Activated effector memory CD4-positive, alpha-beta T cell treated with anti-CD3 and anti-CD28 coated beads, Interleukin-2, amount 50 U/mL, for 16 hours (primary cell): ENCODE measurements around the gene DNMT3A.

ENCODE experiments used
- DNase-seq: peaks from one replicate; pipeline ENCODE4 v3.0.0-alpha.2; 2020

Gene DNMT3A

DNA sequence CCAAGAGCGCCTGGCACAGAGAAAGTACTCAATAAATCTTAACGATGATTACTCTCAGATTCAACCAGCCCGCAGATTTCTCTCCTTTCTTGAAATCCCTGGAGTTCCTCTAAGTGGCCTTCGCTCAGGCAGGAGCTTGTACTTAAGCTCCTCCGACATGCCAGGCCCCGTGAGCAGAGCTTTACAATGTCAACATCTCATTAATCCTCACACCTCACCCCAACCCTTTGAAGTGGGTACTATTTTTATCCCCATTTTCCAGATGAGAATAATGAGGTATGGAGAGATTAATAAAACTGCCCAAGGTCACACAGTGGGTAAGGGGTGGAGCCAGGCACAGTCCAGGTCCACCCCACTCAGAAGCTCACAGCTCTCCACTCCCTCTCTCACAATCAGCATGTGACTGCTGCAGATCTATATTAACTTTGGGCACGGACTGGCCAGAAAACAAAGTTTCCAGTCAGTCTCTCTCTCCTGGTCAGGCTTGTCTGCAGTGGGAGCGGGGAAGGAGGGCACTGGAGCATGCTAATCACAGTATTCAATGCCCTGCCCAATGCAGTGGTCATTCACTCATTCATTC is 18.0 kb downstream of the DNMT3A start:
- no peak for DNase-seq

DNA sequence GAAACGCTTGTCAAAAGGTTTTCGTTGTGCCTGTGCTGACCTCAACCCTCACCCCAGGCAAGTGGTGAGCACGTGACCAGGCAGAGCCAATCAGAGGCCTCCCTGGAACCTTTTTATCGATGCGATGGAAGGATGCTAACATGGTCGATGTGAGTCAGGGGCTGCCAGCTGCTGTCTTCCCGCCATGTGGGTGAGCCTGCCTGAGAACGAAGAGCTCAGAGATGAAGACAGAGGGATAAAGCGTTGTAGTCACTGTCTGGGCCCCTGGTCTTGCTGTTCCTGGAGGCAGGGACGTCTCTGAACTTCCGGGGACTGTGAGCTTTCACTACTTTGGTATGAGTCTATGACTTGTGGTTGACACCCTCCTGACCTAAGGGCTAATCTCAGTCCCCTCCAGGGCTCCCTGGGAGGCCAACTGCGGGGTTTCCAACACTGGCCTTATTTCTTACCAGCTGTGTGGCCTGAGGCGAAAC is 18.6 kb downstream of the DNMT3A start:
- peak; percentile 86 for DNase-seq

DNA sequence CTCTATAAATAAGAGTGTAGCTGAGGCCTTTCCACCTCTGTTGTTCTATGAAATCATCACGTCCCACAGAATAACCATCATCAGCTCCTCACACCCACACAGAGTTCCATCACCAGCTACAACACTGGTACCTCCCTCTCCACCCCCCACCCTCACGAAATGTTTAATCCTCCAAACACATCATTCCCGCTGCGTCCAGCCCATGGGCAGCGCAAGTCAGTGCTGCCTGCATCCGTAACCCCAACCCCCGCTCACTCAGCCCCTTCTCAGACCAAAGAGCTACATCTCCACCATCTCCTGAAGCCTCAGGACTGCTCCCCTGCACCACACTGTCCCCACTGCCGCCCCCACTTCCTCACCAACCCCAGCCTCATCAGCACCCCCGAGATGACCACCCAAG is 19.4 kb downstream of the DNMT3A start:
- no peak for DNase-seq

DNA sequence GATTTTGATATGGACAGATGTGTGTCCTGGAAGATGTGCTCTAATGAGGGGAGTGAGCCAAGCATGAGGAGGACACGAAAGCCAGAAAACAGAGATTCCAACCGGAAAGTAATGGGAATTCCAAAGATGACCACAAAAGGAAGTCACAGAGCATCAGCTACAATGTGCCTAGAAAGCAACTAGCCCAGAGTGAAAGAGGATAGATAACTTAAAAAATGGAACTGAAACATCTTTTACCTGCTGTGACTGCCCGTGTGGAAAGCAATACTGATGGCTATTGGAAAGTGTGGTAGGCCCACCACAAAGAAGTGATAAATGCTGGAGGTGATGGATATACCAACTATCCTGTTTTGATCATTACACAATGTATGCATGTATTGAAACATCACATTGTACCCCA is 21.6 kb downstream of the DNMT3A start:
- no peak for DNase-seq

DNA sequence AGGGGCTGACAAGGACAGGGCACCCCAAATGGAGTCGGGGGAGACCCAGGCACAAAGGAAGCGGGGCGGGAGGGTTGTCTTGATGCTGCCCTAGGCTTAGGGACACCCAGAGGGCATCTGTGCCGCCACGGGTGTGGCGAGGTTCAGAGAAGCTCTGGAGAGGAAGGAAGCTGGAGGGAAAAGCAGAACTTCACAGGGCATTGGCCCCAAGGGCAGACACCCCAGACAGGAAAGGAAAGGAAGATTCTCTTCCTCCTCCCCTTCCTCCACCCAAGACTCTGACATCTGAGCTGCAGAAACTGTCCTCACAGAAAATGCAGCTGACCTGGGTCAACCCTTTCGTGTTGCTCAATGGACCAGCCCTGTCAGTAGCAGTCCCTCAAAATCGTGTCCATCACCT is 25.6 kb downstream of the DNMT3A start:
- no peak for DNase-seq

DNA sequence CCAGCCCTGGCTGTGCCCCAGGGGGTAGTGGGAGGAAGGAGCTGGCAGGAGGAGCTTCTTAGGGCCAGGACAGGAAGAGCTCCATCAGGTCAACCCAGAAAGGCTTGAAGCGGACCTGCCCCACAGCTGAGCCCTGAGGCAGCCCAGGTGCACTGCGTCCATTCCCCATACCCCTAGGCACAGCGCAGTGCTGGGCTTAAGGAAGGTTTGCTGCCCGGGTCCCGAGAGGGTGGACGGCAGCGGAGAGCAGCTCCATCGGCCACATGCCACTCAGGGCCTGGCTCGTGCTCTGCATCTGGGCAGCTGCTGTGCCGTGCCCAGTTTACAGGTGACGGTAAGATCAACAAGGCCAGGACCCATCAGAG is 26.4 kb downstream of the DNMT3A start:
- no peak for DNase-seq

DNA sequence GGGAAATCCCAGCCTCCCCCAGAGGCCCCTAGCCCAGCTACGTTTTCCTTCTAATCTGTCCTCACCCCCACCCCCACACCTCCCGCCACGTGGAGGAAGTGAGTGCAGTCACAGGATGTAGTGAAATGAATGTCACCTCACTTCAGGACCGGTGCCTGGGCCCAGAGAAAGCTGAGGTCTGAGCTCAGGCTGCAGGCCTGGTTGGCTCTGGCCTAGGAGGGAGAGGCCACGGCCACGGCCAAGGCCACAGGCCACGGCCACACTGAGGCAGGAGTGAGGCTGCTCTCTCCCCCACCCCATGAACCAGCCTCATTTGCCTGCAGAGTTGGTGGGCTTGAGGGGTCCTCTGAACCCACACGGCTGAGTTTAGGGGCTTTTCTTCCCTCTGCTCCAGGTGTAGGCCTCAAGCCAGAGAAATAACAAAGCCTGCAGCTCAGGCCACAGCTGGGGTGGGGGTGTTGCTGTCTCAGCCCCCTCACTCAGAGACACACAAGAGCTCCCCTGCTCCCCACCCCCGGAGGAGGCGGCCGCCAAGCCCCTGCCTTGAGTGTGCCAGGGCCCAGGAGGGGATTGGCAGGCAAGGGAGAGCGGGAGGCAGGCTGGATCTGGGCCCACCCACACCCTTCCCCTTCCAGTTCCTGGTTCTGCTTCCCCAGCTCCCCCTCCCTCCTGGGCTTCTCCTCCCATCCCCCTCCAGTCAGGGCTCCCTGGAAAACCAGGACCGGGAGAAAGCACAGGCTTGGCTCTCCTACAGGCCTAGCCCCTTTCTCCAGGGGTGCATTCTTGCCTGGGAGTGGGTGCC is 27.0 kb downstream of the DNMT3A start:
- peak; percentile 94 for DNase-seq

DNA sequence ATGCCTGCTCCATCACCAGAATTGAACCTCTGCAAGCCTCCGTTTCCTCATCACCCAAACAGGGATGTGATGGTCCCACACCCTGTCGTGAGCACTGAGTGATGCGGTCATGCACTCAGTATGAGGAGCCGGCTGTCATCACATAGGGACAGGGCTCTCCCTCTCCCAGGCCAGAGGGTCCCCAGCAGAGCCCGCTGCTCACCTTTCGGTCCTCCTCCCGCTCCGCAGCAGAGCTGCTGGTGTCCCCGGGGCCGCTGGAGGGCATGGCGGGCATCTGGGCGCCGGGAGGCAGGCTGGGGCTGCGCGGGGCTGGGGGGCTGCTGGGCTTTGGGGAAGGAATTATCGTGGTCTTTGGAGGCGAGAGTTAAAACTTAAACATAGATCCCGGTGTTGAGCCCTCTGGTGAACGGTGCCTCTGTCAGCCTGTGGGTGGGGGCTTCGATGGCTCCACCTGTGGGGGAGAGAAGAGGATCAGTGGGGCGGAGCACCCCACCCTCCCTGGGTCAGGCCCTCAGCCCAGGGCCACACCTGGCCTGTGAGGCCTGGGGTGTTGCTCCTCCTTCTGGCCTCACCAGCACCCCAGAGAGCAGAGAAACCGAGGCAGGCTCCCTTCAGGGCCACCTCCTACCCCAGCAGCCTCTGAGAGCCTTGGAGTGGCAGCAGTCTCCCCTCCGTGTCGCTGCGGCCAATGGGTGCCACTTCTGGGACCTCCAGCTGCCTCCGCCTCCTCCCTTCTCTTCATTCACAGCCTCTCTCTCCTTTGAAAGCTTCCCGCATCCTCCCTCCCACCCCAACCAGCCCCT is 27.8 kb downstream of the DNMT3A start:
- DNase-seq, result peak; percentile 69

DNA sequence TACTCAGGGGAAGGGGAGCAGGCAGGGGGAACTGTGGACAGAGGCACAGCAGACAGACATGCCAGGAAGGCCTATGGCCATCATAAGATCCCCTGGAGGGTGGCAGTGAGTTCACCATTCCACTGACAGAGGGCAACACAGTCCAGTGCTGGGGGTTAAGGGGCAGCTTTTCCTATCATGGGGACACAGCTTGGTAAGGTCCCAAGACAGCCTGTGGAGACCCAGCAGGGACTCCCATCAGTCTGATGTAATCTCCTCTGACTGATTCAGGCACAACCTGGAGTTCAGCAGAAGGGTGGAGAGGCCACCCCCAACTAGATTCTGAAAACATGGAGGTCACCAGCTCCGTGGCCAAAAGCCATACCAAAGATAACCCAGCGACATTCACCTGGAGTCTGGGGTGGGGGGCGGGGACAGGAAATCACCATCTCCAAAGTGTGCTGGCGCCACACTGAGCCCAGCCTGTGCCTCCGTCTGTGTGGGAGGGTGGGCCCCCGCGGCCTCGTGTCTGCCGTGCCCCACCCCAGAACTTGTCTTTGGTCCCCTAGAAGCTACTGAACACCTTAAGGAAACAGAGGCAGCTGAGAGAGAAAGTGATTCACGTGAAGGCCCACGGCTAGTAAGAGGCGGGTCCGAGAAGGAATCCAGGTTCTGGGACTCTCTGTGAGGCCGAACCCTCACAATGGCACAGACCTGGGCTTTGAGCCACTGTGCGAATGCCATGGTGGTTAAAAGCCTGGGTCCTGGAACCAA is 28.6 kb downstream of the DNMT3A start:
- DNase-seq, result peak; percentile 74

DNA sequence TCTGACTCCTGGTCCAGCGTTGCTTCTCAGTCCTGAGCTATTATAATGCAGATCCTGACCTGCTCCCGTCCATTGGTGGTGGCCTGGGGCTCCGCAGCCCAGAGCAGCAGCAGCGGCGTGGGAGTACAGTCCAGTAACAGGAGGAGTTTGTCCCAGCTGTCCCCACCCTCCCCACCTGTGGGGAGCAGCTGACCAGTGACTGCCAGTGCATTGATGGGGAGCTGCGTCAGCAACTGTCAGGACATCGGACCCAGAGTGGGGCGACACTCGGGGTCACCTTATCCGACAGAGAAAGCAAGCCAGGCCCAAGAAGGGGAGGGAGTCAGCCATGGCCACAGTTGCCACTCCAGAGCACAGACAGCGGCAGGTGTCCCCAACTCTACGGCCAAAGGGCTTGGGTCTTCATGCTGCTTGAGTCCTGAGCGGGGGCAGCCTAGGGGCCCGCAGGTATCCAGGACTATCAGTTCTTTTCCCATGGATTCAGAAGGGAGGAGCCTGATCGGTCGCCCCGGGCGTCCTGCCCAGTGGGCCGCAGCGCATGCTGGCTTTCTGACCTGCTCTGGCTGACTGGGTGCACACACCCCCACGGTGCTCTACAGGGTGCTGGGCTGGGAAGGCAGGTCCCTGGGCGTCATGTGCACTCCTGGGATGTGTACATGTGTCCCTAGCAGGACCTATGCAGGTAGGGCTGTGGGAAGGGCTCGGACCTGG is 29.7 kb downstream of the DNMT3A start:
- DNase-seq, result no peak

DNA sequence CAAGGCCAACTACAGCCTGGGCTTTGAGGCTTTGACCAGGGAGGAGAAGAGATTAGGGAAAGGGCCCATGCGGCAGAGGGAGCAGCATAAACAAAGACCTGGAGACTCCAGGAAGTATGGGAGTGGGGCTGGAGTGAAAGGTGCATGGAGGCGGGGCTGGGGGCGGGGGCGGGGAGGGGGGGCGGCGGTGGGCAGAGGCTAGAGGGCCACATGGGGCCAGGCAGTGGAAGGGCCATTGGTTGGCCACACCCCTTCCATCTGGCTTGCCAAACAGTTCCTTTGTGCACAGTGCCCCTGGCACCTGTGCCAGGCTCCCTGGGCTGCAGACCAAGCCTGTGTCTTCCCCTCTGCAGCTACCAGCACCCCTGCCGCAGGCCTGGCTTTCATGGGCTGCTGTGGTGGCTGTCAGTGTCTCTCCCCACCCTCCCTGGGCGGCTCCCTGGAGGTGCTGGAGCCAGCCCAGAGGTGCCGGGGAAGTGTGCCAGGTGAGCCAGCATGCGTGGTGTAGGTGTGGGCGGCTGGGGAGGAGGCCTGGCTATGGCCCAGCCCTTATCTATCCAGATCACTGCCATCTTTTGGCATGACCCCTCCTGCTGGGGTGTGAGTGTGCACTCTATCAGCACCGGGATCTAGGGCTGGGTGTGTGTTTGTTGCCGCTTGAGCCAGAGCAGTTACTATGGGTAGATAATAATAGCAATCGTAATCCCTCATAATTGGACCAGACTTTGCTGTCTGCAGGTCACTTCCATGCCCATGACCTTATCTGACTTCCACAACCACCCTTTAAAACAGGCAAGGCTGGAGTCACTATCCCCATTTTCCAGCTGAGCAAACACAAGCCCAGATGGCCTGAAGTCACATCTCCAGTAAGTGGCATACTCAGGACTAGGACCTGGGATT is 30.5 kb downstream of the DNMT3A start:
- DNase-seq, result no peak

DNA sequence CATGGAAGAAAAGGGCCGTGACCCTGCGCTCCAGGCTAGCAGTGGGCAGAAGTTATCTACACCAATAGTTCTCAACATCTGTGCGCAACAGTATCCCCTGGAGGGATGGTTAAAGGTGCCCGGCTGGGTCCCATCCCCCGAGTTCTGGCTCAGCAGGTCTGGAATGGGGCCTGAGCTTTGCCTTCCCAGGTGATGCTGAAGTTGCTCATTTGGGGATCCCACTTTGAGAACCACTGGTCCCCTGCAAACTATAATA is 31.1 kb downstream of the DNMT3A start:
- DNase-seq, result no peak

DNA sequence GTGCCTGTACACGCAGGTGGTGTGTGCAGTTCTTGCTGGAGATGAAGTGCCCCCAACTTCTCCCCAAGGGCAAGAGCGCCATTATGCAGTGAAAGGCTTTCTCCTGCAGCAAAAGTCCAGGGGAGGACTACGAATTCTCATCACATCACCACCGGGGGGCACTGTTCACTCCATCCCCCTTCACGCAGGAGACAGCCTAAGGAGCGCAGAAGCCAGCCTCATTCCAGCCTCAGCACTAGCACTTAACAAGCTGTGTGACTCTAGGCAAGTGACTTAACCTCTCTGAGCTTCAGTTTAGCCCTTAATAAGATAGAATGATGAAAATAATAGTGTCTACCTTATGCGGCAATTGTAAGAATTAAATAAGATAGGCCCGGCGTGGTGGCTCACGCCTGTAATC is 32.3 kb downstream of the DNMT3A start:
- DNase-seq, result peak; percentile 86

DNA sequence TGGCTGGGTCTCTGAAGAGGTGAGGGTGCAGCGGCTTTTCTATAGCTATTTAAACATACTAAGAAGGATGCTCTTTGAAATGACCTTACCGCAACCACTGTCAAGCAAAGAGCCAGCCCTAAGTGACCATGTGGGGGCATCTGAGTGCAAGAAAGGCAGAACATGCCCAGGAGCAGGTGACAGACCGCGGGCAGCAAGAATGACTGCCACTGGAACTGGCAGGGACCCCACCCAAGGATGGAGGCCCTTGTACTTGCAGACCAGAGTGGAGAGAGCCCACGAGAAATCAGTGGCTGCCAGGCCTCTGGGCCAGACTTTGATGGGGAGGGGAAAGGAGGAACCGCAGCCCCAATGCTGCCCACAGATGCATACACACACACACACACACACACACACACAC is 33.1 kb downstream of the DNMT3A start:
- no peak for DNase-seq

DNA sequence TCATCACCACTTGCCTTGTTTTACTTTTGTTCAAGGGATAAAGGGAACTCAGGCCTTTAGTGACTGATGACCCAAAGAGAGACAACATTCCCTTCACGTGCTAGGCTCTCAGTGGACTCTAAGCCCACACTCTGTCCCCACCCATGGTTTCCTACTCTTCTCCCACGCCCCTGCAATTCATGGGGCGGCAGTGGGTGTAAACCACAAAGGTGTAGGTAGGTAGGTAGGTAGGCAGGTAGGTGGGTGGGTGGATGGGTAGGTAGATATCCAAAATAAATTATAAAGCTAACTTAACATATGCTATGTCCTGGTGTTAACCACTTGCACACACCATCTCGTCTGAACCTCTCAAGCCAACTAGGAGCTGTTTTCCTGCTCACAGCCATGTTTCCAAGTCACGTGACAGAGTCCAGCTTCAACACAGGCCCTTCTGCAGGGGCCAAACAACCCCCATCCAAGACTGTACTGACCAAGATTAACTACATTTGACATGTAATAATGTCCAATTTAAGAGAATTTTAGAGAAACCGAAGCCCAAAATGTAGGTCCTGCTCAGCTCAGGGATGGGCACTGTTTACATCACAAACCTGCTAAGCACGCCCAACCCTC is 33.7 kb downstream of the DNMT3A start:
- no peak for DNase-seq

DNA sequence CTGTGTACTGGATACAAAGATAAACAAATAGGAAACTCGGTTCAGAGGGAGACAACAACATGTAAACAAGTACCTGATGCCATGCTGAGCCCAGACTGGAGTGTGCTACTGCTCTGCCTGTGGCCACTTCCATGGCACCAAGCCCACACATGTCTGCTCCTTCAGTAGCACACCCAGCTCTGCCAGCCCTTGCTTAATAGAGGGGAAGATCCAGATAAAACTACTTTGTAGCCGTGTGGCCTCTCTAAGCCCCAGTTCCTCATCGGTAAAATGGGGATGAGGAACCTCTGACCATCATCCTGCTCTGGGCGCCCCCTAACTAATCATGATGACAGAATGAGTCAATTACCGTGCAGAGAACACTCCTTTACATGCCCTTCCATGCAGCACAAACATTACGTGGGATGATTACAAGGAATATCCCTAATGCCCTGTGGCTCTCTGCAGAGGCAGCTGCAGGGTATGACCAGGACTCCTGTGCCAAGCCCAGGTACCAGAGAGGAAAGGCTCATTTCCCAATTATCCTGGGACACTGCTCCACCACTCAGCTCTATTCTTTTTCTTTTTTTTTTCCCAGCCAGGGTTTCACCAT is 34.9 kb downstream of the DNMT3A start:
- no peak for DNase-seq

DNA sequence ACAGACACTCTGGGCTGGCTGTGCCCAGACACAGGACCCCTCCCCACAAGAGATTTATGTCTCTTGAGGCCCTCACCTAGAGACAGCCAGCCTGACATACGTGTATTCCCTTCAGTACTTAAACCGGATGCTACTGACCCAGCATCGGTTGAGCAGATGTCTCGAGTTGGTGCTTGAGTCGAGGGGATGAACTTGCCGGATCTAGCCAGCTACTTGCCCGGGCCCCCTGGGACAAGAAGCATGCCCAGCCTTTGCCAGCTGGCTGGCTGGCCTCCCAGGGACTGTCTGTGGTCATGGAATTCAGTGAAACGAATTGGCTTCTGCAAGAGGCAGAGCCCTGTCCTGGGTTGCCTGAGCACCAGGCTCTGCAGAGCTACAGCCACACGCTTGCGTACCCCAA is 36.0 kb downstream of the DNMT3A start:
- DNase-seq, result no peak

DNA sequence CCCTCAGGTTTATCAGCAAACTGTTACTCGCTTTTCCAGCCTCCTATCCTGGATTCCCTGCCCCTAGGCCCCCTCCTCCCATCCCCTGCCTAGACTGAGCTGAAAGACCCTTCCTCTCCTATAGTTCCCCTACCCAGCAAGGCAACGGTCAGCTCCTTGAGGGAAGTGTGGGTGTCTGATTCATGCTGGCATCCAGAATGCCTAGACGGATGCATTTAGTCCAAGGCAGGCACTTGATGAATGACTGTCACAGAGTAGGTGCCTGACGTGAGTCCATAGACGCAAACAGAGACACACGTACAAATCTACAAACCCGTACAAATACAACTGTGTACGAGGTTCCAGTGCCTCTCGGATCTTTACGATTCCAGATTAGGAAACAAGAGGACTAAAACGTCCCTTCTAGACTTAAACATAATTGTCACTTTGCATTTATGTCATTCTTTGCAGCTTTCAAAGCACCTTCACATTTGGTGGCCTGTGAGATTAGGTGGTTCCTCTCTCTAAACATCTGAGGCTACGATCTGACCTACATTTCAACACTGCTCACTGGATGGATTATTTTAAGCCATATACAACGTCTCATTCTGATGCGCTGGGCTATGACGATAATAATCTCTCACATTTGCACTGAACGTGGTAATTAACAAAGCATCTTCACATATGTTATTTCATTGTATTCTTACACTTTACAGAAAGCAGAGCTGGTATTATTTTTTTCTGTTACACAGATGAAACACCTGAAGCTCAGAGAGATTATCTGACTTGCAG is 36.7 kb downstream of the DNMT3A start:
- no peak for DNase-seq

DNA sequence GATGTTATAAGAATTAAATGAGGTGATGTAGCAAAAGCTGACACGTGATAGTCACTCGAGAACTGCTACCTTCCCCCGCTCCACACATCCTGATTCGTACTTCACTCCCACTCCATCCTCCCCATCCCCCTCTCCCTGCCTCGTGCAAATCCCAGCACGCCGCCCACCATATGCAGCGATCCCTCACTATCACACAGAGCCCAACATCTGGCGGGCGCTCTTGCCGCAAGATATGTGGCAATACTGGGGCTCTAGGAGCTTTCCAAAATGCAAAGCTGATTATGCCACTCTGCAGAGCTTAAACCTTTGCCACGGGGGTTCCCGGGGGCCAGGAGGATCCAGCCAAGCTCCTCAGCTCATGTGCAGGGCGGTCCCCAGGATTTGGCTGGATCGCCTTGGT is 37.4 kb downstream of the DNMT3A start:
- no peak for DNase-seq

DNA sequence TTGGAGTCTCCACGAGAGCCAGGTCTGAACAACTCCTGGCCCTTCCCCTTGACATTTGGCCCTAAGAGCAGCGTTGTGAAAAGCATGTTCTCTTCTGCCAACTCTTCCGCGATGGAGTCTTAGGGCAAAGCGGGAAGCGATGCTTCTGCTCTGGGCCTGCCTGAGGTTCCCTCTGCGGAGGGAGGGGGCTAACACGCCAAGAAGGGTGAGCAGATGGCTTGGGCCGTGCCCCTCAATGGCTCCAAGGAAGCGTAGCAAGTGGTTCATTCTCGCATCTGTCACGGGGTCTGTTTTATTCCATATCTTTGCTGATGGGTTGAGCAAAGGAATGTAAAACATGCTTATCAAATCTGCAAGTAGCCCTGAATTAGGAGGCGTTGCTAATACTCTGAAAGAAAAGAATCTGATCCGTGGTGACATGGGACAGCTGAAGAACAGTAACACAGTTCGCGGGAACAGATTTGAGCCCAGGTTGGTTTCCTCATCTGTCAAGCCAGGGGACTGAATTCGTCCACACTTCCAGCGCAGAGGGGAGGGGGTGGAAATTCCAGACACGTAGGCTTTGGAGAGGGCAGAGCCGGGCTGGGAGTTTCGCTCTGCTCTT is 38.0 kb downstream of the DNMT3A start:
- no peak for DNase-seq
